DOHH2 (cell line): ENCODE data around the gene MRPL41.

Experiments used
- H3F3A ChIP-seq: fragments of 200-600 bp; sonication (generic), shearing (Covaris generic); 2 replicates; pipeline ENCODE4 v1.6.0; 2016; ENCODE audit warnings: antibody characterized with exemption, mild to moderate bottlenecking; ENCODE audit not compliant: control insufficient read depth, insufficient read depth
- H3K27ac ChIP-seq: fragments of 200-600 bp; sonication (generic); 2 replicates; pipeline ENCODE4 v1.5.1; 2014; ENCODE audit warnings: low read depth, mild to moderate bottlenecking, low read length, moderate library complexity
- H3K27me3 ChIP-seq: fragments of 200-600 bp; sonication (generic); 2 replicates; pipeline ENCODE4 v1.6.1; 2014; ENCODE audit warnings: mild to moderate bottlenecking, low read length, mixed read lengths; ENCODE audit not compliant: control insufficient read depth
- H3K36me3 ChIP-seq: fragments of 200-600 bp; sonication (generic); 2 replicates; pipeline ENCODE4 v1.6.1; 2014; ENCODE audit warnings: mild to moderate bottlenecking, low read length, moderate library complexity, mixed read lengths; ENCODE audit not compliant: control insufficient read depth
- H3K4me1 ChIP-seq: fragments of 200-600 bp; sonication (generic); 2 replicates; pipeline ENCODE4 v1.6.1; 2014; ENCODE audit warnings: mild to moderate bottlenecking, low read length, mixed read lengths; ENCODE audit not compliant: control insufficient read depth
- H3K4me2 ChIP-seq: fragments of 200-600 bp; sonication (generic); 2 replicates; pipeline ENCODE4 v1.6.0; 2014; ENCODE audit warnings: mild to moderate bottlenecking, low read length, moderate library complexity
- H3K4me3 ChIP-seq: fragments of 200-600 bp; sonication (generic); 2 replicates; pipeline ENCODE4 v1.5.1; 2014; ENCODE audit warnings: mild to moderate bottlenecking, low read length, mixed read lengths
- H3K79me2 ChIP-seq: fragments of 200-600 bp; sonication (generic); 2 replicates; pipeline ENCODE4 v1.6.1; 2014; ENCODE audit warnings: mild to moderate bottlenecking, low read length, mixed read lengths; ENCODE audit not compliant: control insufficient read depth
- H3K9me2 ChIP-seq: fragments of 200-600 bp; sonication (generic); replicated peaks from 2 replicates; pipeline ENCODE4 v1.6.1; 2014; ENCODE audit warnings: mild to moderate bottlenecking, low read length, mixed read lengths; ENCODE audit not compliant: control insufficient read depth
- H3K9me3 ChIP-seq: fragments of 200-600 bp; sonication (generic); 2 replicates; pipeline ENCODE4 v1.6.1; 2014; ENCODE audit warnings: antibody characterized with exemption, low read length, mixed read lengths; ENCODE audit not compliant: control insufficient read depth, insufficient read depth
- H4K20me1 ChIP-seq: fragments of 200-600 bp; sonication (generic); 2 replicates; pipeline ENCODE4 v1.6.0; 2014; ENCODE audit warnings: low read depth, mild to moderate bottlenecking, antibody characterized with exemption, low read length, moderate library complexity; ENCODE audit not compliant: control insufficient read depth, insufficient read depth
- CTCF ChIP-seq: fragments of 200-600 bp; sonication (generic); IDR thresholded peaks from one replicate; pipeline ENCODE4 v1.5.1; 2014; ENCODE audit warnings: antibody characterized with exemption, mild to moderate bottlenecking, low read depth, low read length; ENCODE audit not compliant: poor library complexity, severe bottlenecking
- EZH2phosphoT487 ChIP-seq: fragments of 200-600 bp; sonication (generic); IDR thresholded peaks from 2 replicates; pipeline ENCODE4 v1.6.1; 2017; ENCODE audit warnings: borderline replicate concordance, mild to moderate bottlenecking, antibody characterized with exemption, low read length, moderate library complexity, mixed read lengths

The MRPL41 gene

DNA sequence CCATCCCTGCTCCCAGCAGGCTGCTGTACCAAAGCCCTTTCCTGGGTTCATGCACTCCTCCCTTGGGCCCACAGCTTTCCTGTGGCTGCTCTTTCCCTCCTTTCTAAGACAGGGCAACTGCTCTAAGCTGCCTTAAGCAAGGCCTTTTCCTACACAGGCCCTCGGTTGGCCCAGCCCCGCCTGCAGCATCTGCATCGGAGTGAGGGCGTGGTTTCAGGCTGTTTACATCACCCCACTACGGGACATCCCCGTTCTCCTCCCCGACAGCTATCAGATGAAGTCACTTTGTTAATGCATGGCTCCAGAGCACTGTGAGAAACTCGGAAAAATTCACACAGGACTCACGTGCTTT is 23.7 kb downstream of the MRPL41 start:
- Histone ChIP-seq H3K4me3 (peak overlapping the region; percentile 87), H3K4me2 (peak overlapping the region; percentile 98), H3K79me2 (peaks cover 68% of the 10 kb centered on the region), H3K27ac (peak overlapping the region; percentile 99), H3K36me3 (peaks cover 64% of the 10 kb centered on the region), H3K27me3 (no peaks in the 10 kb centered on the region), H3F3A (peaks cover 17% of the 10 kb centered on the region), H3K9me2 (no peaks in the 10 kb centered on the region), H3K9me3 (peaks cover under 1% of the 10 kb centered on the region; the same call in 1 of the 2 replicates), H3K4me1 (peaks cover 39% of the 10 kb centered on the region), H4K20me1 (no peaks in the 10 kb centered on the region)
- TF ChIP-seq EZH2phosphoT487 (no peak), CTCF (no peak)

DNA sequence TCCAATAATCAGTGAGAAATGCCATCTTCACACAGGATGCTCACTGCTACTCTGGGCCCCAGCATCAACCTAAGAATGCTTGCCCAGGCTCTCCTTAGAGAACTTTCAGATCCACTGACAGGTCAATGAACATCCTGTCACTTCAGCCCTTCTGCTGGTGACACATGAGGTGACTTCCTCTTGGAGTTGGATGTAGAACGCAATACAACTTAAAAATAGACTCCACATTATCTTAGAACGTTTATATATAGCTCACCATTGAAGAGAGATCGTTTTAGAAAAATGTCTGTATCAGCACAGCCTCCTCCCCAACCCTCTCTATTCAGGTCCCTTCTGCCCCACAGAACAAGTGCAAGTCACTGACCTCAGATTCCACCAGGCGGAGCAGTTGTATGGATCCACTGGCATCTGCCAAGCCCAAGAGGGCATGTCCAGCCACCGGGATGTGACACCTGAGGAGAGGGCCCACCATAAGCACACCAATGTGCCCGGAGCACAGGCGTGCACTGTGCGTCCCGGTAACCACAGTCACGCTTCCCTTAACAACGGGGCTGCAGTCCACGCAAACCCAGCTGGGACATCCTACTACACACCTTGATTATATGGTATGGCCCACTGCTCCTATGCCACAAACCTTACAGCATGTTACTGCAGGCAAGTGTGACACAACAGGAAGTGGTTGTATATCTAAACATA is 24.2 kb downstream of the MRPL41 start:
- no peaks in the 10 kb centered on the region for H4K20me1 ChIP-seq
- TF ChIP-seq CTCF (peak; percentile 57), EZH2phosphoT487 (no peak)
- H3K27me3 ChIP-seq, result no peaks in the 10 kb centered on the region
- H3K9me2 ChIP-seq, result no peaks in the 10 kb centered on the region
- H3F3A ChIP-seq, result peaks cover 17% of the 10 kb centered on the region
- H3K36me3 ChIP-seq, result peaks cover 64% of the 10 kb centered on the region
- H3K27ac ChIP-seq, result peak overlapping the region; percentile 99
- peak overlapping the region; percentile 87 for H3K4me3 ChIP-seq
- H3K79me2 ChIP-seq, result peaks cover 63% of the 10 kb centered on the region
- peaks cover 39% of the 10 kb centered on the region for H3K4me1 ChIP-seq
- H3K9me3 ChIP-seq, result no peaks in the 10 kb centered on the region
- peak overlapping the region; percentile 98 for H3K4me2 ChIP-seq

- no peaks in the 10 kb centered on the region for H3K9me3 ChIP-seq
- peaks cover 78% of the 10 kb centered on the region for H3K36me3 ChIP-seq
- peak within 1 kb of the TSS; percentile 87 for H3K4me3 ChIP-seq
- TF ChIP-seq CTCF (peak; percentile 91), EZH2phosphoT487 (no peak)
- H3K9me2 ChIP-seq, result no peaks in the 10 kb centered on the region
- no peaks in the 10 kb centered on the region for H3K27me3 ChIP-seq
- H3K27ac ChIP-seq, result peak within 1 kb of the TSS; percentile 99
- H3F3A ChIP-seq, result peaks cover 20% of the 10 kb centered on the region
- no peaks in the 10 kb centered on the region for H4K20me1 ChIP-seq
- peaks cover 39% of the 10 kb centered on the region for H3K4me1 ChIP-seq
- H3K79me2 ChIP-seq, result peaks cover 57% of the 10 kb centered on the region
- peak within 1 kb of the TSS; percentile 98 for H3K4me2 ChIP-seq
Measured at GRCh38 chr9:137578518-137579258, 27.0 kb downstream of the MRPL41 start, which contains the start of gene DPH7. DPH7 (minus strand) TSS chr9:137578925; CDS start chr9:137578777, 148 bp downstream.
